Diencephalon (tissue), 1 donor: Measurements from ENCODE around the gene STXBP1. TPM values are rescaled to one million over a fixed set of nuclear protein-coding genes. Genes with fewer than 3 reads are reported as not detected.

Experiments
- total RNA-seq: library from RNA; depleted of rRNA; stranded (reverse); fragments of >200 nt; gene quantifications from one replicate; pipeline ENCODE4 v1.2.3, GENCODE V29; 2014

STXBP1 gene
- 119 TPM for total RNA-seq

DNA sequence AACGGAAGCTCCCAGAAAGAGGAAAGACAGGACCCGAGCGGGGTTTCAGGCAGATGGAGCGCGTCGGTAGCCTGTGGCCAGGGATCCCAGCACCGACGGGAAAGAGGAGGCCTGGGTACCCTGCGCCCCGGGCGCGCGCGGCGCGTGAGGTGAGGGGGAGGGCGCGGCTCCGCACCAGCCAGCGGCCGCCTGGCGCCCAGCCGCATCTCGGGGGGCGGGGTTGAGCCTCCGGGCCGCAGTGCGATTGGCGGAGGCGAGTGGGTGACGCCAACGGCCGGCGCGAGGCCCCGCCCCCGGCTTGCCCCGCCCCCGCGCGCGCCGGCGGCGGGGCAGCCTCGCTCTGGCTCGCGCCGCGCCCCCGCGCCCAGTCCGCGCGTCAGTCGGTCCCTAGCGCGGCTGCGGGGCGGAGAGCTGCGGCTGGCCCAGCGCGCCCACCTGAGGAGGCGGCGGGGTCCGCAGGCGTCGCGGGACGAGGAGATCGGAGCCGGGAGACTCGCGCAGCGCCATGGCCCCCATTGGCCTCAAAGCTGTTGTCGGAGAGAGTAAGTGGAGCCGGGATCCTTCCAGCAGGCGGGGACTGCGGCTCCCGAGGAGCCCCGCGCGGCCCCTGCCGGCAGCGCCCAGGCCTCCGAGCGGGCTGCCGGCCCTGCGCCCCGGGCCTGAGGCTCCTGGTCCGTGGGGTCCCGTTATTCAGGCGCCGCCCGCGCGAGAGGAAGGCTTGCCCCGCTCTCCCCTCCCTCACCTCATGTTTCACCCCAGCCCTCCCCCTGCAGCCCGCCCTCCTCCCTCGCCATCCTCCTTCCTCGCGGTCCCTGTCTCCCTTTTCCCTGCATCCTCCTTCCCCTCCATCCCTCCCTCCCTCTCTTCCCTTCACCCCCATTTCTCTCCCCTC lies at the start of gene STXBP1:
STXBP1 (plus strand) TSS at position 379 of the 892 bp plus-strand sequence; CDS start at position 506, 127 bp downstream.

DNA sequence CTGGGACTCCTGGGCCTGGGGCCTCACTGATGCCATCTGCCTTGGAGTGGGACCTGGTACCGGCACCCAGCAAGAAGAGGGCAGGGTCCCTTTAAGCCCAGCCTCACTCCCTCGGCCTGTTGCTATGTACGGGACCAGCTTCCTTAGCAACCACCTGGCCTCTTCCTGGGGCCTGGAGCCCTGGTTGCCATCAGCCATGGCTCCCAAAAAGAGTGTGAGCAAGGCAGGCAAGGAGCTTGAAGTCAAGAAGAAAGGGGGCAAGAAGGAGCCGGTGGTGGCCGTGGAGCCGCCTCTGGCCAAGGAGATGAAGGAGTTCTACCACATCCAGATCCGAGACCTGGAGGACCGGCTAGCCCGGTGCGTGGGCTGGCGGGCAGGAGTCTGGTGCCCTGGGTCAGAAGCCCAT lies 94.8 kb downstream of the STXBP1 start, which contains the start of gene CFAP157:
CFAP157 (plus strand) TSS at position 153 of the 406 bp plus-strand sequence; CDS start at position 197, 44 bp downstream.

DNA sequence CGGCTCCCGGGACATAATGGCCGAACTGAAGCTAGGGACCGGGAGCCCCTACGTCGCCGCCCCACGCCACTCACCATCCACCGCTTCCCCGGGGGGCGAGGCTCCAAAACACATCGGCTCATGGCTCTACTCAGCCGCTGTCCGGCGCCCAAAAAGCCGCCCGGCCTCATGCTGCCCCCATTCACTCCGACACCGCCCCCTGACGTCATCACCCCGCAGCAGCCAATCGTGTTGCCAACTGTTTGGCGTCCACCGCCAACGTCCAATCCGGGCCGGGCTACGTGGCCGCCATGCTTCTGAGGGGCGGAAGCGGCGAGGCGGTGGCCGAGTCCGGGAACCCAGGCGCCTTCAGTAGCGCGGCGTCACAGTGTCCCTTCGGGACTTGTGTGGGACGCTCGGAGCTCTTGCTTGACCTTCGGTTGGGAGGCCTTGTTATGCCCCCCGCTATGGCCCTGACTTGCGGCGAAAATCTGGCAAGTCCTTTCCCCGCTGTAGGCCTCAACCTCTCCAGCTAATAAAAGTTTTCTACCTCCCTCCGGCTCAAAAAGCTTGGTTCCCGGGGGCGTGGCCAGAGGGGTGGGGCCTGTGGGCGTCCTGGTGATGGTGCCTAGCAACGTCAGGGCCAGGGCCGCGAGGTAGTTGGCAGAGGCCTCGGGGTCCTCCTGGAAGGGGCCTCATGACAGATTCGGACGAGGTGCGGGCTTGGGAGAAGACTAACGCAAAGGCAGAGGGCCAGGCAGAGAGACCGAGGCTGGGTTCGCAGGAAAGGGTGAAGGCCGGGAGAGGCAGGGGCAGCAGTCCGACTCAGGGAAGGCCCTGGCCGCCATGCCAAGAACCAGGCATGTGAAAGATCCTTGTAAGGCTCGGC lies 103.6 kb downstream of the STXBP1 start, which contains the start of the genes PTRH1 and TTC16:
PTRH1 (minus strand) TSS at position 194 of the 868 bp plus-strand sequence; CDS start at position 170, 24 bp downstream.
TTC16 (plus strand) TSS at position 610 of the 868 bp plus-strand sequence; CDS start at position 677, 67 bp downstream.

GRCh38 chr9:127734747-127735529 lies 122.9 kb downstream of the STXBP1 start, which contains the start of gene TOR2A:
Gene TOR2A, minus strand, starts transcription at chr9:127735294. Its CDS starts 24 bp downstream, at chr9:127735270.

Other genes with a start within 250 kb of the STXBP1 start
- gene SLC2A8, start 215.1 kb upstream of the STXBP1 start, total RNA-seq = 16.4 TPM
- gene ZNF79, start 187.9 kb upstream of the STXBP1 start, total RNA-seq = 10.8 TPM
- gene RPL12, start 160.9 kb upstream of the STXBP1 start, total RNA-seq = 725 TPM
- gene LRSAM1, start 160.8 kb upstream of the STXBP1 start, total RNA-seq = 32.3 TPM
- 3.0 TPM for gene CFAP157, start 94.7 kb downstream of the STXBP1 start, total RNA-seq
- gene PTRH1, start 103.4 kb downstream of the STXBP1 start, total RNA-seq = 11.1 TPM
- gene TTC16, start 103.8 kb downstream of the STXBP1 start, total RNA-seq = 0.23 TPM
- gene TOR2A, start 123.0 kb downstream of the STXBP1 start, total RNA-seq = 9.9 TPM
- 9.2 TPM for gene SH2D3C, start 166.4 kb downstream of the STXBP1 start, total RNA-seq
- 48.2 TPM for gene CDK9, start 173.8 kb downstream of the STXBP1 start, total RNA-seq
- gene FPGS, start 190.6 kb downstream of the STXBP1 start, total RNA-seq = 17.3 TPM
- 1.8 TPM for gene ENG, start 242.4 kb downstream of the STXBP1 start, total RNA-seq